ENCODE data around the gene ATG7.

ATG7 gene

GRCh38 chr3:11606090-11606784 lies 334.0 kb downstream of the ATG7 start:
- TF ChIP-seq CTCF (IDR thresholded peaks at IDR 0.05; ENCODE audit: low read depth, low read length, missing control alignments) = no peak

GRCh38 chr3:11606865-11607440 lies 334.8 kb downstream of the ATG7 start:
- no peak for DNase-seq (ENCODE audit: extremely low read depth, low read depth)
- no peak for TF ChIP-seq CTCF (IDR thresholded peaks at IDR 0.05; ENCODE audit: low read depth, low read length, missing control alignments)
- H3K4me3 ChIP-seq (replicated peaks; ENCODE audit: low read depth, low read length) = no peak overlapping the region

More at GRCh38 chr3:11606090-11606784, 334.0 kb downstream of the ATG7 start:
- H3K4me3 ChIP-seq (replicated peaks; ENCODE audit: low read depth, low read length) = no peak overlapping the region
- DNase-seq (ENCODE audit: extremely low read depth, low read depth) = no peak
